Colon (tissue), 2 donors: ENCODE data around the gene ANKRD22.

ENCODE experiments used
- FAIRE-seq: peaks from 2 replicates; lab custom pipeline; 2012; peaks lifted over from hg19 to GRCh38; lab: Jason Lieb, UNC
- donor health status: control.
- donor health status: control.

The ANKRD22 gene

DNA sequence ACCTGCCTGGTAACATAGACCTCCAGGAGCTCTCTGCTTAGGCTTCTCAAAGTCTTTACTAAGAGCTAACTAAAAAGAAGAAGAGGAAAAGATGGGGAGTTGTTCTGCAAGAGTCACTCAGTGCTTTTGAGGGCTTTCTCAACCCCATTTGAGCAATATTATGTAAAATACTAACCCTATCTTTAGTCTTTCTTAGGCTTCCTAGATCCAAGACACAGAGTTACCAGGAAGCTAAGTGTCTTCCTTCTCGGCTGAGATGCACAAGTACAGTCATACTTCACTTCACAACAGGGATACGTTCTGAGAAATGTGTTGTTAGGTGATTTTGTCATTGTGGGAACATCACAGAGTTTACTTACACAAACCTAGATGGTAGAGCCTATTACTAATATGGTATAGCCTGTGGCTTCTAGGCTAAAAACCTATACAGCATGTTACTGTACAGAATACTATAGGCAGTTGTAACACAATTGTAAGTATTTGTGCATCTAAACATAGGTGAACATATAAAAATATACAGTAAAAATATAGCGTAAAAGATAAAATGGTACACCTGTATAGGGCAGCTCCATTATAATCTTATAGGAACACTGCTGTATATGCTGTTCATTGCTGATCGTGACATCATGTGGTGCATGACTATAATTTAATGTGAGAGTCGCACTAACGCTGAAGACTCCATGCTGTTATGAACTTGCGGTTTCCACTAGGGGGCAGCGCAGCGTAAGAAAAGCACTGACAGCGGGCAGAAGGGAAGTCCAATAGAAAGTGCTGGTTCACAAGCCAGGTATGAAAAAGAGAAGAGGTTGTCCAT, 16.3 kb downstream of the ANKRD22 start:
- FAIRE-seq, result peak; percentile 58

DNA sequence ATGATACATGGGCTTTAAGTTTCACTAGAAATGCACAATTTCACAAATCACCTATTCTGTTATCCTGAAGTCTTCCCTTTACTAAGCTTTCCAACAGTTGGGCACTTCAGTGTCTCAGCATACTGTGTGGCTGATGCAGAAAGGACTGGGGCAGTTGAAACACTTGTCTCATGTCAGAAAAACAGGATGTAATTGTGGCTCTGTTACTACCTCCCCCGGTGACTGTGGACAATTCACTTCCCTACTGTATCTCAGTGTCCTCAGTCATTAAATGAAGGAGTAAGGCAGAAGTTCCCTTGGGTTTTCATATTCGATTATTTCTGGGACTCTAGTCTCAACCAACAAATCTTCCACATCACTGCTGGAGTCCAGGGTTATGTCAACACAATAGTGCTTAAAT, 17.9 kb downstream of the ANKRD22 start:
- FAIRE-seq, result no peak

DNA sequence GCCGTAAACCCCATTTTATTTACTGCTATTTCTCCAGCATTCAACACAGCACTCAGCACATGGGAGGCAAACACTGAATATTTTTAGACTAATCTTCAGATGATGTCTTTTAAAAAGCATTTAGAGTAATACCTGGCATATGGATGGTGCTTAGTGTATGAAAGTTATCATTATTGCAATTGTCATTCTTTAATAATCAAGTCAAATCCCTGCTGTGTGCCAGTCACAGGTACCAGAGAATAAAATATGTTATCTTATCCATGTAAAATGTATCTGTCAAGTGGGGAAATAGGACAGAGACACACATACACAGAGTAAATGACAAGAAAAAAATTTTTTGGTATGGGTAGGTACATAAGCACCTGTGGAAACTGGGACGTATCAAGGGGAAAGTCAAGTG, 18.5 kb downstream of the ANKRD22 start:
- FAIRE-seq, result no peak

DNA sequence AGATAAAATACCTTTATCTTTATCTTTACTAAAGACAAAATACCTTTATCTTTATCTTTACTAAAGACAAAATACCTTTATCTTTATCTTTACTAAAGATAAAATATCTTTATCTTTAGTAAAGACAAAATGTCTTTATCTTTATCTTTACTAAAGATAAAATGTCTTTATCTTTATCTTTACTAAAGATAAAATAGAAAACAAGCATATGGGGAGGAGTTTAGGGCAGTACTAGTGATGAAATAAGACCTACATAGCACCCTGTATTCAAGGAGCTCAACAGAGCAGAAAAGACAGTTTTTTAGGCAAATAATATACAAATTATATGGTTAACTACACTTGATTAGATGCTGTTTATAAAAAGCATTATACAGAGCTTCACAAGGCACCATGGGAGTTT, 19.3 kb downstream of the ANKRD22 start:
- FAIRE-seq, result peak; percentile 62

DNA sequence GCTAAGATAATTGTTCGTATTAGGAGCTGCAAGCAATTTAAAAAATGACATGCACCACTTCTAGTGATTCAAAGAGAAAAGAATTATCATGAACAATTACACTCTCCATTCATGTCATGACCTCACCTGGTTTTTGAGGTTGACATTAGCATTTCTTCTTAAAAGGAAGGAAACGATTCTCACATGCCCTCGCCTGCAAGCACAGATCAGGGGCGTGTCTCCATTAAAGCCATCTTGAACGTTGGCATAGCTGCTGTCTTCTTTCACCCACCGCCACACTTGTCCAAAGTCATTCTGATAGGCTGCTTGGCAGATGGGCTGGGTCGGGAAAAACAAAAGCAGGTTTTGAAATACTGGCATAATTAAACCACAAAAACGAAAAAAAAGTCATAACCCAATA, 19.9 kb downstream of the ANKRD22 start:
- no peak for FAIRE-seq

DNA sequence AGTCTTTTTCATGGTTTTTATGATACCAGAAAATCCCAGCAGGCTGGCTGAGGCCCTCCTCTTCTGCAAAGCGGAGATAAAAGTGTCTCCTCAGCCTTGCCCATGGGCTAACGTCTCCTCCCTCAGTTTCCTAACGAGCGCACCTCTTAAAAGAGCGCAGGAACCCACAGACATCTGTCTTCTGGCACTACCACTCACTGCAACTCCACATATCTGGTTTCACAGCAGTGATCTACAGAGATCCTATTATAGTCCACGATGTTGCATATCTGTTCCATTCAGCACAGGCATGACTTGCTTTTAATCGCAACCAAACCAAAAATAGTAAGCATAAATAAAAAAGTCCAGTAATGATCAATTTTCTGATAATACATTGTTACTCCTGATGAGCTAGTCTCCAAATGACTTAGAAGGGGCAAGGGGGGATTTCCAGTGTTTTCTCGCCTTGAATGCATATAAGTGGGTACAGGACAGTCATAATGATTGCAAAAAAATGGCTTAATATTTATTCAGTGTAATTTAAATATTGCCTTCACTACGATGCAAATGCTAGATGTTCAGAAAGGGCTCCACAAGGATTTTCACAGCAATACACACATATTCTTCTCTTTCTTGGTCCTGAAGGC, 20.9 kb downstream of the ANKRD22 start:
- no peak for FAIRE-seq

DNA sequence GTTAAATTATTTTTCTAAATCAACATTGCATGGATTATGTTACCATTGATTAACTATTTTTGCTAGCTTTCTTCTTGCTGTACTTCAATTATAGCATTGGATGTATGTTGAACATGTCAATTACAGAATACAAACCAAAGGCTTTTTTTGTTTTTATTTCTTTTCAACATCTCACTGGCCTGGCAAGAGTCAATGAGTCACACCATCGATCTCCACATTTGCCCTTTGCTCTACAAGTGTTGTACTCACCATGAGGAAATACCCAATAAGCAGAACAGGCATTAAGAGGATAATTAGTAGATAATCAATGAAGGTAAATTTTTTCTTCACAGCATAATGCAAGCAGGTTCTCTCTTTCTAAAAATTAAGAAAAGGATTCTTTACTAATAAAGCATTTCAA, 23.3 kb downstream of the ANKRD22 start:
- no peak for FAIRE-seq

DNA sequence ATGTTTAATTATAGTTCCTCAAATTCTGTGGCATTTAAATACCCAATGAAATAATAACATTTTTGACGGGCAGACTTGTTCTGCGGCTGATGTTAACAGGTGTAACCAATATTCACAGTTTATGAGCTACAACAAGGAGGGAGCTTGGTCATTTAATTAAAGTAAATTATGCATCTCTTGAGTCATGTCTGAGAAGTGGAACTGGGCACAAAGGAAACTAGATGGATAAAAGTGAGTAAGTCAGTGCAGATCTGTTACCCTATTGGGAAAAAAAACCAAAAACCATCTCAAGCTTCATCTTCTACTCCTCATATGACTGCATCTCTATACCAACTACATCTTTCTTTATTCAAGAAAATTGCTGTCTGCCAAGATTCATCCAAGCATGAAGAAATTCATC, 24.0 kb downstream of the ANKRD22 start:
- FAIRE-seq, result no peak

DNA sequence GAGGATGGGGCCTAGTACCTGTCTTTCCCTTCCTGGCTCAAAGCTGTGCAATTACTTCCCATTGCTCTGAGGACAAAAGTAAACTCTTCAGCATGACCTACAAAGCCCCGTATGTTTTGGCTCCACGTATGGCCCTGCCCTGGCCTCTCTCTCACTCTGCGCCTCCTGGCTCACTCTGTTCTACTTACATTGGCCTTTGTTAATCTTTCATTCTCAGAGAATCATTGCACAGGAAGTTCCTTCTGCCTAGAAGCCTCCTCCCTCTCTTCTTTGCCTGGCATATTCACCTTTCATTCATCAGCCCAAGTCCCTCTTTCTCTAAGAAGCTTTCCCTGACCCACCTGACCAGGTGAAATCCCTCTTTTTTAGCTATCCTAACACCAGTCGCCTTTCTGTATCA, 25.3 kb downstream of the ANKRD22 start:
- FAIRE-seq, result no peak

DNA sequence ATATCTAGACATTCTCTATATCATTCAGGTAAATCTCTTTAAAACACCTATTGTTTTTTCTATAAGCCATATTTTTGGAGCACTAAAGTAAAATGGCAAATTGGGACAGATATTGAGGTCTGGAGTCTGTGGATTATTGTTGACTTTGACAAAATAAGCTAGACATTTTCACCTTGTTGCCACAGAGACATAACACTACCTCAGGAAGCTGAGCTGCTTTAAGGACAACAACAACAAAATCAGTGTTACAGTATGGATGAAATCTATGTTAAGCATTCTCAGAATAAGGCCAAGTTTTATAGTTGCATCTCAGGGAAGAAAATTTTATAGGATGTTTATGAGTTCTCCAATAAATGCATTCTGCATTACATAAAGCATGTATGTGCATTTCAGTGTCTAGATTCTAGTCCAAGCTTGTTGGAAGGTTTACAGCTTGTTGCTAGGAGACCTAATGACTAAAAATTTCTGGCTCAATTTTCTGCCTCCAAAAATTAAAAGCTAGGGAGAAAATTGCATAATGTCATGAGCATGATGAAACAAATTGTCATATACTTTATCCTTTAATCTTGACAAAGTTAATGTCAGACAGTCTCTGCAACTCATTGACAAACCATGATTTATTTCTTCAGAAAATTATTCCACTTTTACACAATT, 30.8 kb downstream of the ANKRD22 start:
- FAIRE-seq, result no peak

DNA sequence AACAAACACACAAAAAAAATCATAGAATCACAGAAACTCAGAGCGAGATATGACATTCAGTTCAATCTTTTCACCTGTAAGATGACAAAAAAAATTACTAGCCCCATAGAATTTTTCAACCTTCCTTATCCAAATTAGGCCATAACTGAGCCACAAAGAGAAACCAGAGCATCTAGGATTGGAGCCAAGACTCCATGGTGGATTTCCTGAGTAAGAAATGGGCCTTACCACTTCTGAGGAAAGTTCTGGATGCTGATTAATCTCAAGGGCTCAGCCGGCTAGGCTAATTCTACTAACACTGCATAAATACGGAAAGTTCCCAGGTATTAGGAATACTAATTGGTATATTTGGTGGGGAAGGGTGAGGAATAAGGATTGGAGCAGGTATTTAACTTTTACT, 32.4 kb downstream of the ANKRD22 start:
- no peak for FAIRE-seq

DNA sequence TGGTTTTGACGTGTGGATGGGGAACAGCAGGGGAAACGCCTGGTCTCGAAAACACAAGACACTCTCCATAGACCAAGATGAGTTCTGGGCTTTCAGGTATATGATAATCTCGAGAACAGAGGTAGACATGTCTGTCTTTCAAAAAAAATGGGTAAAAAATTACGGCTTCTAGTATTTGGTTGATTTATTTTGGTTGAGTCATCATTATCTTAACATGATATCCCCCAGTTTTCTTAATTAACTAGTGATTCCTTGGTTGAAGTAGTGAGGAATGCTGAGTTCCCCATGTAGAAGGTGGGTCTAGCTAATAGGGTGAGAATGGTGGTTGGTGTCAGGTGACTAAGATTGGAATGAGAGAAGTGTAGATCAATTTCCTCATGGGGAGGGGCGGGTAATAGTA, 38.4 kb downstream of the ANKRD22 start:
- no peak for FAIRE-seq

DNA sequence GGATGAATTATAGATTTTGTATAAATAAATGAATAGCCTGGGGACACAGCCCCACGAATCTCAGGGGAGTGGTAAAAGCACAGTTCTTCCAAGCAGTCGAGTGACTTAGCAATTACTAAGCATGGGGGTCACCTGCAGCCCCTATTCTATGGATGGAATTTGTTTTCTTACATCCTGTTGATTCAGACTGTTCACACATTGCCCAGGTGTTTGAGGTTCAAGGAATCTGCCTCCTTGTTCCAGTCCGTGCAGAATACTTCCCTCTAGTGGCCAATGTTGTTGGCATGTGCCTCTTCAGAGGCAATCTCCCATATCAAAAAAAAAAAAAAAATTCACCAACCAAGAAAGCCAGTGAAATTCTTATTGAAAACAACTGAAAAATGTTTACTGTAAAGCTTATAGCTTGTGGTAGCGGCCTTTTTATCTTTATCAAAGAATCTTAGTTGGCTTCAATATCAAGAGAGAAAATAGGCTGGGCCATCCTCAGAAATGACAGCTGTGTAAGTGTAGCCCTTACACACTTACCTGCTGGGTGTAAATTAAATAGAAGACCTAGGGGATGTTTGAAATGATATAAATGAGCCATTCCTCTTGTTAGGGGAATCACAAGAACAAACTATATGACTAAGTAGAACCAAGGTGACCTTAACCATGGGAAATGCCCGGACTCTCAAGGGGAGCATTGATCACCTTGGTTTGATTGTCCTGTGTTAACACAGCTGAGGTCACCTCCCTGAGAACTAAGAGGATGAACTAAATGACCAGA, 41.3 kb downstream of the ANKRD22 start:
- no peak for FAIRE-seq

DNA sequence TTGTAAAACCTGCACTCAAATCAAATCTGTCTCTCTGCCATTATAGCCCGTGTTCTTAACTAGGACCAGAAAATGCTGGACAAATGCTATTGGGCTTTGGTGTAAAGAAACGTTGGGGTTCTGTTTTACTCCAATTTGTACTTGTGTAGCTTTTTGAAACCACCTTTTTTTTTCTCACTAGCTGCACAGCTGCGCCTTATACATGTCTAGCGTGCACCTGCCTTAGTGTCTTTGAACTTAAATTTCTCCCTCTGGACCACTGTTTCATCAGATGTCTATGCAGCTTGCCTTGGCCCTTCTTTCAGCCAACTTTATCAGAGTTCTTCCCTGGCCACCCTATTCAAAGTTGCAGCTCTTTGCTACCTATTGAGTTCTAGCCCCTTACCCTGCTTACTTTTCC, 42.0 kb downstream of the ANKRD22 start:
- no peak for FAIRE-seq

DNA sequence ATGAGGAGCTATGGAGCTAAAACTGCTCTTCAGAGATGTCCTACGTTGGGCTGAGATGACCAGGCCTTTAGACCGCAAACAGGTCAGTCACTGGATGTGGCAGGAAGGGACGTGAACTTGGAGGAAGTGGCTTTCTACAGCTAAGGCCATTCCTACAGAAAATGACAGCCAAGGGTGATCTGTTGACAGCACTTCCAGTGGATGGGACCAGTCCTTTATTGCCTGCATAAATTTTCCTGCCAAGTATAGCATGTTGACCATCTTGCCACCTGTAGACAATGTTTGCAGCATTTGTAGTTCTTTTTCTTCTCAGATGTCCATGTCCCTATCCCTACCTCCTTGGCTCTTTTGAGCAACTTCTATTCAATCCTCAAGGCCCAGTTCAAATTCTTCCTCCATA, 45.7 kb downstream of the ANKRD22 start:
- no peak for FAIRE-seq

DNA sequence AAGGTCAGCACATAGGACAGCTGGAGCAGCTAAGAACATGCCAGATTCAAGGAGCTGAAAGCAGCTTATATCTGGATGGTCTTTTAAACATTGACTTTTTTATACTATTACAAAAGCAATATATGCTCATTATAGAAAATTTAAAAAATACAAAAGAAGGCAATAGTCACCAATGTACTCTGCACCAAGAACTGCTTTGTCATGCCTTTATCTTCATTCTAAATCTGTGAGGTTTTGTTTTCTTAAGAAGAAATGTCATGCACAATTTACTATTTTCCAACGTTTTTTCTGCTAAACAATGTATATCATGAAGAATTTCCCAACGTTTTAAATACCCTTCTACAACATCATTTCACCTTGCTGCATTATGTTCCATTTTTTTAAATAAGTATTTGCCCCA, 46.3 kb downstream of the ANKRD22 start:
- no peak for FAIRE-seq

DNA sequence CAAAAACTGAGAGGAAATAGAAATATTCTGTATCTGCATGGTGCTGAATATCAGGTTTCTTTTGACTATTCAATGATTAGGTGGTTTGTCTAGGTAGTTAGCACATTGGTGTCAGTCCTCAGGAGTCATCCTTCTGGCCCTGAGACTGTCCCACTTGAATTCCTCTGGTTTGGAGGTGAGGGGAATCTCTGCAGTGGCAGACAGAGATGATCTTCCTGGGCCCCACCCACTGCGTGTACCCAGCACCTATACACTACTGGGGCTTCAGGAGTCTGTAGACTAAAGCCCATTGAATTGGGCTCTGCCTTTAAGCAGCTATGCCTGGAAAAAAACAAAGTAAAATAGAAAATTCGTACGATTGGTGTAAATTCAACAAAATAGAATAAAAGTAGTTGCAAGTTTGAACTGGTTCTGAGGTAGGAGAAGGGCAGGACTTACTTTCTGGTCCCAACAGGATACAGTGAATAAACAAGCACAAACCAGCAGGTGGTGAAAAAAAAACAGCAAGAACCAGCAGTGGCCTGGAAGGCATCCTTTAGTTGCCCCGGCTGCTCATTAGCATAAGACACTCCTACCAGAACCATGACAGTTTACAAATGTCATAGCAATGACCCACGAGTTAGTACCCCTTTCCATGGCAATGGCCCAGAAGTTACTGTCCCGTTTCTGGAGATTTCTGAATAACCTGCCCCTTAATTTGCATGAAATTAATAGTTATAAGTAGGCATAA, 47.4 kb downstream of the ANKRD22 start:
- FAIRE-seq, result no peak

DNA sequence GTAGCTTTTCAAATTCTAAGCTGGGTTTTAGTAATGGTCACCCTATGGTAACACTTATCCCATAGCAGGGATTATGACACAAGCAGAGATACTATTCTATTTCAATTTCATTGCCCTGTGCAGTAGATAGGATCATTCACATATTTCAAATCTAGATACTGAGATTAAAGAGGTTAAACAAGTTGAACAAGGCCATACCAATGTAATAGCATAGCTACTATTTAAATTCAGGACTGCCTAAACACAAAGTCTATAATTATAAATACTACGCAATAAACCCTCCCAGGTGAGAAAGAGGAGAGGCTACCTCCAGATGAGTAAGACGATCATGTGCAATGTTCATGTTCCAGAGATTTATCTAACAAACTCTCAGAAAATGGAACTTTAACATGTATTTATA, 48.0 kb downstream of the ANKRD22 start:
- no peak for FAIRE-seq

DNA sequence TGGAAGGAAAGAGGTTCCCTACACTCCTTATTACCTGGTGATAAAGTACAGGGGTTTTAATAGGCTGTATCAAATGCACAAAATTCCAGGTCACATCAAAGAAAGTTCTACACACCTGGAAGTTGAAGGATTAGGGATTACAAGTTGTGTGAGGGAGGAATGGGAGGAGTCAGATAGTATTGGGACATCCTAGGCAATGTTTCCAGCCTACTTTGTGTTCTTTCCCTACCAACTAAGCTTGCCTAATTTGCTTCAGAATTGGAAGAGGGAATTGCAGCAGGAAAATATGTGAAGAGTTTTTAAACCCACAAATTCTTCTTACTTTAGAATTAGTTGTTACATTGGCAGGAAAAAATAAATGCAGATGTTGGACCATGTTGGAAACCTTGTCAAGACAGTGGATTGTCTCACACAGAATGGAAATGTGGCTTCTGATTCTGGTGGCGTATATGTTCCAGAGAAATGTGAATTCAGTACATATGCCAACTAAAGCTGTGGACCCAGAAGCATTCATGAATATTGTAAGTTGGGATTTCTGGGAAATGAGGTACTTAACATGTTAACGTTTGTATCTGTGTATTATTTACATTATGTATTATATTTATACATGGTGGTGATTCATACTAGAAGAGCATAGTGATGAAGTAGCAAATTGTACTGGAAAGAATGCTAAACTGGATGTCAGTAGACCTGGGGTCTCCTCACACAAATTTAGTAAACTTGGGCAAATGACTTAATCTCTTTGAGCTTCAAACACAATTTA, 48.9 kb downstream of the ANKRD22 start, which contains the start of gene LIPM:
LIPM (plus strand) TSS at position 208 of the 763 bp plus-strand sequence; CDS start at position 375, 167 bp downstream.
- FAIRE-seq, result no peak

DNA sequence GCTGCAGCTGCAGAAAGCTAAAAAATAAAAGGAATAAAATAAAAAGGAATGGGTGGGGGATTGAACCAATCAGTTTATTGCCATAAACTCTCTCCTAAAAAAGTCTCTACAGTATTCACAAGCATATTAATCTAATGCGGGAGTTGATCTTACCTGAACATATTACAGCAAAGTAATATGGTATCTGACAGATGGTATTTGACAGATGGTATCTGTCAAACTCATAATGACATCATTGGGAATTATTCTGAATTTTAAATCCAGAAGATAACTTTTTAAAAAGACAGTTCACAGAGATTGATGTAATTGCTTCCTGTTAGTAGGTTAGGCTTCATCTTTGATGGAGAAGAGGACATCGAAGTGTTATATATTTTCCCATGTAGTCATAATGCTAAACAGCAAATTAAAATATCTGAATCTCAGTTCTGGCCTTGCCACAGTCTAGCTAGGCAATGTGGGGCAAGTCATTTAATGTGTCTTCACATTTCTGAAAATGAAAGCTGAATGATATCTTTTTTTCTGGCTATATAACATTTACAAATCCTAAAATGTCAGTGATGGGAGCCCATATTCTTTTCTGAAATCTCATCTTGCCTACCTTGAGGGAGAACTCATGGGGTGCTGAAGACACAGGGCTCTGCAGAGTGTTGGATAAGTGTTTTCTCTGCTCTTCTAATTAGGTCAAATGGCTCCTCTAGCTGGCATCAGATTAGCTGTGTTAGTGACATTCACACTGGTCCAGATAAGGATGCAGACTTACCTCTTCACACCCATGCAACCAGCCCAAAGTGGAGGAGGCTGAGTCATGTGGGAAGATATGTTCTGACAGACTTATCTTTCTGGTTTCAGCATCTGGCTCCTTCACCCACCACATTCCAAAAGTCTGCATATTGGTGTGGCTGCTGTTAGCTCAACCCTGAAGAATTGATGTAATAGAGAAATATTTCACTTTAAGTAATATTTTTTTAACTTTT, 51.2 kb downstream of the ANKRD22 start:
- no peak for FAIRE-seq
